GM12878 (cell line): ENCODE data around the gene ZCCHC9. TPM values are rescaled to one million over a fixed set of nuclear protein-coding genes. Genes with fewer than 3 reads are reported as not detected.

Source experiments
- ATAC-seq: fragments of 200-7000 bp; cut with Tn5 transposase; 3 replicates; pipeline ENCODE4 v1.9.1; 2020; ENCODE audit warnings: mild to moderate bottlenecking, moderate library complexity
- BruUV-seq: library from RNA; stranded (reverse); fragments of 400-500 nt; replicated peaks from 2 replicates; lab custom pipeline; 2021; lab: Mats Ljungman, UMichigan
- CTCF ChIA-PET: fragments of 300-600 bp; sonication (Branson Sonifier 250); formaldehyde crosslinking; extraction: SDS; loops from one replicate; lab custom pipeline; 2021; ENCODE audit warnings: inconsistent platforms; lab: Yijun Ruan, JAX
- POLR2A ChIA-PET: fragments of 350-600 bp; formaldehyde crosslinking; extraction: SDS; loops from one replicate; lab custom pipeline; 2021; ENCODE audit warnings: inconsistent platforms; lab: Charles Lee
- RAD21 ChIA-PET: fragments of 300-600 bp; sonication (Branson Sonifier 250); formaldehyde crosslinking; loops from one replicate; lab custom pipeline; 2023; ENCODE audit warnings: antibody characterized with exemption; ENCODE audit not compliant: unreplicated experiment; lab: Charles Lee
- SMC1A ChIA-PET: fragments of 300-600 bp; sonication (Branson Sonifier 250); formaldehyde crosslinking; loops from one replicate; lab custom pipeline; 2023; ENCODE audit not compliant: unreplicated experiment, uncharacterized antibody; lab: Charles Lee
- DNase-seq: peaks from one replicate; pipeline ENCODE4 v3.0.0-alpha.2; 2011; ENCODE audit warnings: low read depth, low spot score
- FAIRE-seq: peaks from 3 replicates; lab custom pipeline; 2011; peaks lifted over from hg19 to GRCh38; lab: Jason Lieb, UNC
- H2AFZ ChIP-seq: 2 replicates; pipeline ENCODE4 v1.6.0; 2011; ENCODE audit warnings: low read depth, low read length, control low read depth; ENCODE audit not compliant: control insufficient read depth
- H3K27ac ChIP-seq: 2 replicates; pipeline ENCODE4 v1.5.1; 2011; ENCODE audit warnings: control low read depth; ENCODE audit not compliant: control insufficient read depth, insufficient read depth
- H3K27me3 ChIP-seq, 2 experiments: replicated peaks in 1 of 2; 2 replicates each; pipeline versions ENCODE4 v1.6.0 to v1.6.1; 2011; ENCODE audit warnings: low read length in 1 of 2; ENCODE audit not compliant: control insufficient read depth in 2 of 2, insufficient read depth in 2 of 2
- H3K36me3 ChIP-seq, 2 experiments: 2 replicates each; pipeline ENCODE4 v1.5.1; 2011; ENCODE audit warnings: low read length in 1 of 2; ENCODE audit not compliant: control insufficient read depth in 2 of 2, insufficient read depth in 2 of 2
- H3K4me1 ChIP-seq: 2 replicates; pipeline ENCODE4 v1.6.1; 2011; ENCODE audit warnings: mild to moderate bottlenecking, low read length, moderate library complexity, mixed read lengths; ENCODE audit not compliant: control insufficient read depth, insufficient read depth
- H3K4me2 ChIP-seq: 2 replicates; pipeline ENCODE4 v1.6.0; 2011; ENCODE audit warnings: control low read depth; ENCODE audit not compliant: control insufficient read depth, insufficient read depth
- H3K4me3 ChIP-seq: fragments of 200-600 bp; sonication (generic); 2 replicates; pipeline ENCODE4 v1.5.1; 2016
- H3K79me2 ChIP-seq: 2 replicates; pipeline ENCODE4 v1.6.0; 2011; ENCODE audit warnings: low read length; ENCODE audit not compliant: control insufficient read depth, insufficient read depth
- H3K9ac ChIP-seq: 2 replicates; pipeline ENCODE4 v1.8.0; 2011; ENCODE audit warnings: low read length, control low read depth, mixed read lengths; ENCODE audit not compliant: control insufficient read depth, insufficient read depth
- H3K9me3 ChIP-seq: replicated peaks from 3 replicates; pipeline ENCODE4 v1.5.1; 2011; ENCODE audit warnings: mild to moderate bottlenecking, low read length; ENCODE audit not compliant: control insufficient read depth, insufficient read depth
- H4K20me1 ChIP-seq: 2 replicates; pipeline ENCODE4 v1.6.0; 2011; ENCODE audit not compliant: control insufficient read depth, insufficient read depth
- EED ChIP-seq: sonication (generic); IDR thresholded peaks from 2 replicates; pipeline ENCODE4 v1.6.1; 2016; ENCODE audit warnings: antibody characterized with exemption, low read depth
- HDAC2 ChIP-seq: fragments of 200-600 bp; sonication (generic); IDR thresholded peaks from 2 replicates; pipeline ENCODE4 v1.6.1; 2017
- IKZF2 ChIP-seq, 2 experiments: fragments of 450-650 bp; IDR thresholded peaks; 2 replicates each; pipeline ENCODE4 v1.6.1; 2017; ENCODE audit warnings: mild to moderate bottlenecking in 2 of 2, moderate library complexity in 2 of 2
- JUNB ChIP-seq: IDR thresholded peaks from 2 replicates; pipeline ENCODE4 v1.6.1; 2016; ENCODE audit warnings: antibody characterized with exemption, mild to moderate bottlenecking
- MEF2B ChIP-seq: fragments of 450-650 bp; IDR thresholded peaks from 2 replicates; pipeline ENCODE4 v1.6.1; 2018; ENCODE audit warnings: mild to moderate bottlenecking, moderate library complexity; ENCODE audit not compliant: partially characterized antibody, poor library complexity, severe bottlenecking
- SPI1 ChIP-seq: IDR thresholded peaks from 2 replicates; pipeline ENCODE4 v1.6.1; 2011; ENCODE audit warnings: low read depth, mild to moderate bottlenecking, low read length, moderate library complexity, borderline replicate concordance; ENCODE audit not compliant: insufficient read depth
- TARDBP ChIP-seq: IDR thresholded peaks from 2 replicates; pipeline ENCODE4 v1.6.1; 2016; ENCODE audit warnings: borderline replicate concordance
- YBX1 ChIP-seq: fragments of 450-650 bp; IDR thresholded peaks from 2 replicates; pipeline ENCODE4 v1.6.1; 2016; ENCODE audit warnings: antibody characterized with exemption
- ZNF217 ChIP-seq: fragments of 450-650 bp; IDR thresholded peaks from 2 replicates; pipeline ENCODE4 v1.6.1; 2017; ENCODE audit warnings: antibody characterized with exemption, mild to moderate bottlenecking
- ZNF622 ChIP-seq: fragments of 450-650 bp; IDR thresholded peaks from 2 replicates; pipeline ENCODE4 v1.6.1; 2017; ENCODE audit warnings: mild to moderate bottlenecking, inconsistent platforms
- WGBS: methylation state at CpG from one replicate; pipeline ENCODE4 v1.1.6; 2016; ENCODE audit warnings: low lambda C conversion rate; ENCODE audit not compliant: insufficient replicate concordance, insufficient coverage; ENCODE audit errors: missing lambda C conversion rate; 5-methylcytosine and 5-hydroxymethylcytosine counted together
- in situ Hi-C: fragments of 300-500 bp; cut with MboI; formaldehyde crosslinking; loops from 9 replicates; pipeline ENCODE4 v1.14.3; 2018; ENCODE audit warnings: mixed read lengths
- intact Hi-C: fragments of 100-400 bp; cut with micrococcal nuclease; formaldehyde crosslinking; loops from one replicate; pipeline ENCODE4 v1.14.2; 2022; ENCODE audit not compliant: unreplicated experiment
- polyA plus RNA-seq, 11 experiments: library from polyadenylated mRNA; depleted of rRNA in 4 of 11; unstranded in 6 of 11; stranded (reverse) in 5 of 11; fragments of >200 nt; fragmentation: Nextera tagmentation in 4 of 11; fragmentation: Illumina TruSeq in 1 of 11; extraction: Ambion mirVana in 4 of 11; extraction: Trizol in 1 of 11; gene quantifications; 1 replicate in 1 of 11; 2 replicates in 10 of 11; pipeline versions ENCODE4 v1.2.1 to v1.2.3, GENCODE V29; 2011 to 2016; ENCODE audit warnings: inconsistent platforms in 2 of 11, missing spikeins in 2 of 11, low read depth in 1 of 11
- total RNA-seq, 4 experiments: library from RNA; depleted of rRNA in 3 of 4; stranded (reverse); fragments of >200 nt in 3 of 4; fragmentation: Illumina TruSeq in 1 of 4; extraction: Trizol in 1 of 4; gene quantifications; 2 replicates each; pipeline versions ENCODE4 v1.2.1 to v1.2.3, GENCODE V29; 2013 to 2021
- TF ChIP-seq, protein P1 (sequence below): fragments of 450-650 bp; conservative IDR thresholded peaks from 2 replicates; pipeline ENCODE4 v1.6.1; 2017; ENCODE audit warnings: mild to moderate bottlenecking, moderate library complexity
- TF ChIP-seq, protein P2 (sequence below): fragments of 450-650 bp; IDR thresholded peaks from 2 replicates; pipeline ENCODE4 v1.6.1; 2016; ENCODE audit warnings: mild to moderate bottlenecking
- TF ChIP-seq, protein P3 (sequence below): IDR thresholded peaks from 2 replicates; pipeline ENCODE4 v1.6.1; 2011; ENCODE audit warnings: low read depth, mild to moderate bottlenecking, low read length, moderate library complexity, borderline replicate concordance; ENCODE audit errors: extremely low read depth

ZCCHC9 gene
- total and polyA plus RNA-seq, 10 of the 15 experiments (the other 5 are each of a cell fraction or from before 2014, with no cell fraction given) = 22.0 to 57.7 (median 34.5) TPM

DNA sequence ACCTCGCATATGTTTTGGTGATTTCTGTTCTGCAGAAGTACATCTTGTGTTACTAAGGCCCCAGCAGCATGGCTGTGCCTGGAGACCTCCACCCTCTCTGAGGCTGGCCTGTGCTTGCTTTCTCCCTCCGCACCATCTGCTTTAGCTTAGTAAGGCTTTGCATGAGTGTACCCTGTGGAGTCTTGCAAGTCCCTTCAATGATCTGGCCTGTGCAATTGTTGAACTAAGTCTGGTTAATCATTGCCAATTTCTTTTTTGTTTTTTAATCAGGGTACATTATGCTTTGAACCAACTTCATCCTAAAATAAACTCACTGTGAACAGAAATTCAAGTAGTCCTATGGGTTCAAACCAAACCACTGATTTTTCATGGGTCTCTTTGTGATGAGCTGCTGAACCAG is 60.2 kb downstream of the ZCCHC9 start:
- Histone ChIP-seq H3K79me2 (no peaks in the 10 kb centered on the region), H2AFZ (no peak overlapping the region), H4K20me1 (no peaks in the 10 kb centered on the region), H3K36me3 (no peaks in the 10 kb centered on the region), H3K9ac (no peak overlapping the region), H3K4me1 (no peaks in the 10 kb centered on the region), H3K9me3 (no peaks in the 10 kb centered on the region), H3K4me2 (no peak overlapping the region), H3K27me3 (no peaks in the 10 kb centered on the region; a peak in 1 of 4 replicates), H3K27ac (no peak overlapping the region), H3K4me3 (no peak overlapping the region)
- ChIA-PET SMC1A (interaction anchor here (2.0 kb wide), 1 partner anchor 8 kb away, joined by 5 read pairs; no protein-coding TSS in a partner anchor), RAD21 (no interaction called here), POLR2A (no interaction called here), CTCF (interaction anchor here (1.6 kb wide), 1 partner anchor 8 kb away, joined by 4 read pairs; no protein-coding TSS in a partner anchor)
- no TSS peak for BruUV-seq
- WGBS = 50% methylated on average over 2 of the region's 2 CpGs
- intact Hi-C loops (no loop called here), in situ Hi-C loops (no loop called here)
- DNase-seq (no peak), ATAC-seq (no peak), FAIRE-seq (no peak)
- TF ChIP-seq MEF2B (no peak), JUNB (no peak), YBX1 (no peak), ZNF217 (no peak), ZNF622 (no peak), IKZF2 (IDR thresholded peaks at IDR 0.05) (no peak), HDAC2 (no peak), SPI1 (no peak), TARDBP (no peak), EED (no peak)
- TF ChIP-seq, protein P1, sequence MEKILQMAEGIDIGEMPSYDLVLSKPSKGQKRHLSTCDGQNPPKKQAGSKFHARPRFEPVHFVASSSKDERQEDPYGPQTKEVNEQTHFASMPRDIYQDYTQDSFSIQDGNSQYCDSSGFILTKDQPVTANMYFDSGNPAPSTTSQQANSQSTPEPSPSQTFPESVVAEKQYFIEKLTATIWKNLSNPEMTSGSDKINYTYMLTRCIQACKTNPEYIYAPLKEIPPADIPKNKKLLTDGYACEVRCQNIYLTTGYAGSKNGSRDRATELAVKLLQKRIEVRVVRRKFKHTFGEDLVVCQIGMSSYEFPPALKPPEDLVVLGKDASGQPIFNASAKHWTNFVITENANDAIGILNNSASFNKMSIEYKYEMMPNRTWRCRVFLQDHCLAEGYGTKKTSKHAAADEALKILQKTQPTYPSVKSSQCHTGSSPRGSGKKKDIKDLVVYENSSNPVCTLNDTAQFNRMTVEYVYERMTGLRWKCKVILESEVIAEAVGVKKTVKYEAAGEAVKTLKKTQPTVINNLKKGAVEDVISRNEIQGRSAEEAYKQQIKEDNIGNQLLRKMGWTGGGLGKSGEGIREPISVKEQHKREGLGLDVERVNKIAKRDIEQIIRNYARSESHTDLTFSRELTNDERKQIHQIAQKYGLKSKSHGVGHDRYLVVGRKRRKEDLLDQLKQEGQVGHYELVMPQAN = no peak
- TF ChIP-seq, protein P2, sequence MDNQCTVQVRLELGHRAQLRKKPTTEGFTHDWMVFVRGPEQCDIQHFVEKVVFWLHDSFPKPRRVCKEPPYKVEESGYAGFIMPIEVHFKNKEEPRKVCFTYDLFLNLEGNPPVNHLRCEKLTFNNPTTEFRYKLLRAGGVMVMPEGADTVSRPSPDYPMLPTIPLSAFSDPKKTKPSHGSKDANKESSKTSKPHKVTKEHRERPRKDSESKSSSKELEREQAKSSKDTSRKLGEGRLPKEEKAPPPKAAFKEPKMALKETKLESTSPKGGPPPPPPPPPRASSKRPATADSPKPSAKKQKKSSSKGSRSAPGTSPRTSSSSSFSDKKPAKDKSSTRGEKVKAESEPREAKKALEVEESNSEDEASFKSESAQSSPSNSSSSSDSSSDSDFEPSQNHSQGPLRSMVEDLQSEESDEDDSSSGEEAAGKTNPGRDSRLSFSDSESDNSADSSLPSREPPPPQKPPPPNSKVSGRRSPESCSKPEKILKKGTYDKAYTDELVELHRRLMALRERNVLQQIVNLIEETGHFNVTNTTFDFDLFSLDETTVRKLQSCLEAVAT = no peak
- TF ChIP-seq, protein P3, sequence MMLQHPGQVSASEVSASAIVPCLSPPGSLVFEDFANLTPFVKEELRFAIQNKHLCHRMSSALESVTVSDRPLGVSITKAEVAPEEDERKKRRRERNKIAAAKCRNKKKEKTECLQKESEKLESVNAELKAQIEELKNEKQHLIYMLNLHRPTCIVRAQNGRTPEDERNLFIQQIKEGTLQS = no peak

Other genes starting within 250 kb of the ZCCHC9 start
- gene CKMT2, start 68.3 kb upstream of the ZCCHC9 start, total RNA-seq (2014; rRNA removed) = not detected in 2 replicates
- gene CKMT2, start 68.3 kb upstream of the ZCCHC9 start, total RNA-seq (2014; rRNA removed; fragmentation: Illumina TruSeq; extraction: Trizol) = not detected in 2 replicates
- not detected in 2 replicates for gene CKMT2, start 68.3 kb upstream of the ZCCHC9 start, total RNA-seq (2021)
- not detected in 2 replicates for gene CKMT2, start 68.3 kb upstream of the ZCCHC9 start, polyA plus RNA-seq (2011; rRNA removed)
- gene CKMT2, start 68.3 kb upstream of the ZCCHC9 start, polyA plus RNA-seq (2014; fragmentation: Illumina TruSeq; extraction: Trizol) = not detected in 2 replicates
- gene CKMT2, start 68.3 kb upstream of the ZCCHC9 start, polyA plus RNA-seq (2014; fragmentation: Nextera tagmentation; extraction: Ambion mirVana) = not detected
- gene CKMT2, start 68.3 kb upstream of the ZCCHC9 start, polyA plus RNA-seq (2014; rRNA removed) = not detected in 2 replicates
- 1 to 10 TPM in 1 of 2 experiments, under 1 TPM in 1; 0.70 to 1.2 TPM for gene CKMT2, start 68.3 kb upstream of the ZCCHC9 start, polyA plus RNA-seq (2016; fragmentation: Nextera tagmentation; extraction: Ambion mirVana)
- not detected in 2 replicates for gene ACOT12, start 92.5 kb downstream of the ZCCHC9 start, total RNA-seq (2014; rRNA removed)
- gene ACOT12, start 92.5 kb downstream of the ZCCHC9 start, total RNA-seq (2014; rRNA removed; fragmentation: Illumina TruSeq; extraction: Trizol) = not detected in 2 replicates
- not detected in 2 replicates for gene ACOT12, start 92.5 kb downstream of the ZCCHC9 start, total RNA-seq (2021)
- 0.08 and 0.43 TPM in 2 replicates for gene ACOT12, start 92.5 kb downstream of the ZCCHC9 start, polyA plus RNA-seq (2011; rRNA removed)
- gene ACOT12, start 92.5 kb downstream of the ZCCHC9 start, polyA plus RNA-seq (2014; fragmentation: Illumina TruSeq; extraction: Trizol) = not detected in 2 replicates
- not detected for gene ACOT12, start 92.5 kb downstream of the ZCCHC9 start, polyA plus RNA-seq (2014; fragmentation: Nextera tagmentation; extraction: Ambion mirVana)
- not detected in 2 replicates for gene ACOT12, start 92.5 kb downstream of the ZCCHC9 start, polyA plus RNA-seq (2014; rRNA removed)
- gene ACOT12, start 92.5 kb downstream of the ZCCHC9 start, polyA plus RNA-seq (2016; fragmentation: Nextera tagmentation; extraction: Ambion mirVana) = not detected